NCI-H146 treated with DMSO at 0.1 percent for 48 hours (cell line): ENCODE results near the gene ZNF214.

ENCODE experiments used
- DNase-seq: peaks from one replicate; lab custom pipeline; 2025; ENCODE audit not compliant: unreplicated experiment; lab: John Stamatoyannopoulos, UW

ZNF214 gene

DNA sequence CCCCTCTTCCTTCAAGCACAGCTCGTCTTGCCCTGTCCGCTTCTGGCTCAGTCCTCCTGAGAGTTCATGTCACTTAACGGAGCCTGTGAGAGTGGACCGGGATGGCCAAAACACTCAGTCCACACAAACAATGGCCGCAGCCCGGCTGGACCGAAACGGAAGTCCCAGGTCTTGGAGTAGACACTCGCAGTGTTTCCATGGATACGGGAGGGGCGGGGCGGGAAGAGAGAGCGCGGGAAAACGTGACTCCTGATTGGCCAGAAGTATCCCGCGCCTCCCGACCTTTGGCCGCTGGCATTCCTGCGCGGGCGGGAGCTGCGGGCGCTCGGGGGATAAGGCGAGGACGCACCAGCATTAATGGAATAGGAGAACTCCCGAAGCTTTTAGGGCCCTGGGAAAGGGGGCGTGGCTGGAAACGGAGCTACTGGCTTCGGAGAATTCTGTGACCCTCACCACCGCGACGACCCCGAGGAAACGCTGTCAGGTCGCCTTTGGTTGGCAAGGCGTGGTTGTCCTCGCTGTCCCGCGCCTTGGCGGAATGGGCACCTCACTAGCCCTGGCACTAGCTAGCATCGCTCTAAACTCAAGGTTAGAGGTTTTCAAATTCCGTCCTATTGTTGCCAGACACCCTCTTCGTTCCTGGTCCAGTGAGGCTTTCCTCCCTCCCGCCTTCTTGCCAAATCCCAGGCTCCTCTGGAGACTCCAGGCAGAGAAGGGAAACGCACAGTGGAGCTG lies at the start of gene ZNF214, which contains the start of gene NLRP14:
TSS of gene ZNF214 (minus strand) at position 164 of the 735 bp plus-strand sequence. CDS start 17,511 bp downstream, outside the sequence.
TSS of gene NLRP14 (plus strand) at position 297 of the 735 bp plus-strand sequence. CDS start 18,108 bp downstream, outside the sequence.
- peak; percentile 75 for DNase-seq

DNA sequence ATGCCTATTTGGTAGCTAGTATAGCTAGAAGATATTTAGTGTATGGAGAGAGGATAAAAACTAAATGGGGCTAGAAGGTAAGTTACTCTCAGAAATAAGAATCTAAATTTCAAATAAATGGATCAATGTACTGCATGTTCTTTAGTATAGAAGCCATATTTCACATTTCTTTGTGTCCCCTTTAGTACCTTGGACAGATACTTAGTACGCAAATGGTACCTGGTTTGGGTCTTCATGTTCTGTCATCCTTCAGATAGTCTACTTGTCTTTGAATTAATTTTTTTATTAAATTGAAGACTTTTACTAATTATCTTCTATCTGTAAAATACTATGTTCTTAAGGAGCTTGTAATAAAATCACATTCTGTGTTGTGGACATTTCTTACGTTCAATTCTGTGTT lies 42.4 kb upstream of the ZNF214 start:
- DNase-seq: no peak

DNA sequence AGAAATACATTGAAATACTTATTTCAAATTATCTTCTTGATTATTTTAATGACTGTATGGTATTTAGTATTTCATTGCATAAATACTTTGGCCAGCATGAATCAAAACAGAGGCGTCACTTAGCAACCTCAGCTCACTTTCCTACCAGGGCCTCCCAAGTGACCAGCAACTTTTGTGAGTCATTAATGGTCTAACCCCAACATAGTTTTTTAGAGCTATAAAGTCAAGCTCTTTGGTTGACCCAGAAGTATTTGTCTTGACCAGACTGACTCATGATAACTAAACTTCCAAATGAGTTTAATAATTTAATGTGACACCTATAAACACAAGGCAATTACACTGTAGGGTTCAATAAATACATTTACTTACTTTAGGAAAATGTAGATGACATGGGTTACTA lies 40.7 kb upstream of the ZNF214 start:
- no peak for DNase-seq

DNA sequence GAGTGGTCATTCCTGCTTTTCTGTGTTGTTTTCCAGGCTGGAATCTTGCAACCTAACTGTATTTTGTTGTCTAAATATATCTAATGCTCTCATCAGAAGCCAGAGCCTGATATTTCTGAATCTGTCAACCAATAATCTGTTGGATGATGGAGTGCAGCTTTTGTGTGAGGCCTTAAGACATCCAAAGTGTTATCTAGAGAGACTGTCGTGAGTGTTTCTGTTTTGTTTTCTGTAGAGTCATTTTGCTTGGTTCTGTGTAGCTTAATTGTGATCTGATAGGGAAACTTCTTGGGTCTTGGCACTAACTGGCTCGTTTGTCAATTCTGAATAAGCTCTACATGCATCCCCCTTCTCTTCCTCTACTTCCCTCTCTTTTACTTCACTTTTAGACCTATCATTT lies 37.5 kb upstream of the ZNF214 start:
- DNase-seq: no peak

DNA sequence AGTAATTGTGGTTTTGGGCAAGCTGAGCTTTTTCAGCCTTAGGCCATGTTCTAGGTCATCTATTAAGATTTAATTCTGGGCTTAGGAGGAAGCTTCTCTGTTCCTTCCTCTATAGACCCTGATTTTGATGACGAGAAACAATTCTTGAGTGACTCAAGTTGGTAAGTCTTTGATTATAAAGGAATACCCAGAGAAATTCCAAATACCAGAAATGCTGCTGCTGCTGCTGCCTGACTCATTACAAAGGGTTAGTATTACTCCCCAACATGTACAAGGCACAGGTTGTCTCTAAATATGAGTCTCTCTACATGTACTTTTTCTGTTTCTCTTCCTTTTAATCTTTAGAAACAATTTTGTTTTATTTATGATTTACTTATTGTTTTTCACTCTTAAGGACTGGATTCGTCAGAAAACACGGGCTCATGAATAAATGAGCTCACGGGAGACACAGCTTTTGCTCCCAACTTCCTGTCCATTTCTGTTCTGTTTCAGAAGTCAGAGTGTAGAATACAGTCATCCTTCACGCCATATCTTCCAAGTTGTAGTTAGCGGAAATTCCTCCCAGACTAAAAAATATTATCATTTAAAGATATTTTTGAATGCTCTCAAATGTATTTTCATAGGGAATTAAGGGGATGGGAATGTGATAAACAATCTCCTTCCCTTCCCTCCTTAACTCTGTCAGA lies 36.8 kb upstream of the ZNF214 start:
- no peak for DNase-seq

DNA sequence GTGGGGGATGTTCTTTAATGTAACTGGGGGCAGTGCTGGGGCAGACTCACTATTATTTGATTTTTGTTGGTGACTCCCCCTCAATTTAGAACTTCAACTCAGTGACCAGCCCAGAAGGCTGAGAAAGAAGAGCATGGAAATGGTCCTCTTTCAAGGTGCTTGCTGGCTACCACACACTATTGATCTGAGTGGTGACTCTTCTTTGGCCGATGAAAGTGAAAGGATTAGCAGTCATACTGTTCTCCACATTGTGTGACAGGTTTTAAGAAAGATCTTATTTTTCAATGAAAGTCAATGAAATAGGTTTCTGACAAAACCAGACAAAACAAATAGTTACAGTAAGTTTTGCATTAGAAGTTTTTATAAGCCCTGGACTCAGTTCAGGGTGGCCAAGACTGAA lies 30.0 kb upstream of the ZNF214 start:
- DNase-seq: no peak

DNA sequence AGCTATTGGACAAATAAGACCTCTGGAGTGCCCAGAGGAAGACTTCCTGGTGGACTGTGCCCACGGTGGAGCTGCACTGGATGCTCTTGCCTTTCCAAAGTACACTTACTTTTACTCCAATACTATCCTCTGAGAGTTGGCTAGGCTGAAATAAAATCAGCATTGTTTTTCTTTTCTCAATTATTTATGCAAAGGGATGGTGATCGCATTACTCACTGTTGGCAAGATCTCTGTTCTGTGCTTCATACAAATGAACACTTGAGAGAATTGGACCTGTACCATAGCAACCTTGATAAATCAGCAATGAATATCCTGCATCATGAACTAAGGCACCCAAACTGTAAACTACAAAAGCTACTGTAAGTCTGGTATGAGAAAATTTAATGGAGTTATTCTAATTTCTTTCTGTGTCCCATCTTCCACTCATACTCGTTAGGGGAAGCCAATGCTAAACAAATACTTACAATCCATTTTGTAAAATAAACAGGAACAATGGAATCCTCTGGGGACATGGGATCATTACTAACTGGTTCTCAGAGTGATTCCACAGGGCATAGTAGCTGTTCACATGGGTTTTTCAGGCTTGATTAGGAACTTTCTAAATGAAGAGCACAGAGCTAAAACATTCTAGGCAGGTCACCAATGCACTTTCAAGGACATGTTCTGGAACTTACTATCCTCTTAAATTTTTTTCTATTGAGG lies 26.5 kb upstream of the ZNF214 start:
- DNase-seq: no peak

DNA sequence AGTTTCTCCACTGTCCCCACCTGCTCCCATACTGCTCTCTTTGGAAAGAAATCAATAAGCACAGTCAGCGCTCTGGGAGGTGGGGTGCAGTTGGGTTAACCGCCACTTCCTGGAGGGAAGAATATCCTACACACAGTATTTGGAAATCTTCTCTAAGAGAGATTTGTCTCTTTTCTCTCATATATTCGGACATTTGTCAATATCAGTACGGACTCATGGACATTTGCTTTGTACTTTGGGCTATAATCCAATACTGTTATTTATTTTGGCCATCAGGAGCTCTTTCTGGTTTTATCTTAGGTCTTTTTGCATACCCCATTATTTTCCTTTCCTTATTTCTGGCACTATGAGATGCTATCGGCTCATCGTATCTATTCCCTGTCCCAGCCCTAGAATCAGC lies 13.9 kb upstream of the ZNF214 start:
- DNase-seq: no peak

DNA sequence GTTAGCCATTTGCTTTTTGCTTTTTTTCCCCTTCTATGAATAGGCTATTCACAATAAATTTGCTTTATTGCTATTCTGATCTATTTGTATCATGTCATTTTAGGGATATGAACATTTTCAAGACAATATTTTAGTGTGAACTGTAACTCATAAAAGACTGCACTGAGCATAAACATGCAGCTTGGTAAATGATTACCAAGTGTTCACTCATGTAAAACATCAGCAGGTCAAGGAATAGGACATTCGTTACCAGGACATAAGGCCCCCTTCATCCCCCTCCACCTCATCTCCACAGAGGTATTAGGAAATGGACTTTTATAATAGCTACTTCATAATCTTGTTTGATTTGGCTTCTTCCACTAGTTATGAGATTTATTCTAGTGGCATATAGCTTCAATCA lies 12.5 kb upstream of the ZNF214 start:
- no peak for DNase-seq

DNA sequence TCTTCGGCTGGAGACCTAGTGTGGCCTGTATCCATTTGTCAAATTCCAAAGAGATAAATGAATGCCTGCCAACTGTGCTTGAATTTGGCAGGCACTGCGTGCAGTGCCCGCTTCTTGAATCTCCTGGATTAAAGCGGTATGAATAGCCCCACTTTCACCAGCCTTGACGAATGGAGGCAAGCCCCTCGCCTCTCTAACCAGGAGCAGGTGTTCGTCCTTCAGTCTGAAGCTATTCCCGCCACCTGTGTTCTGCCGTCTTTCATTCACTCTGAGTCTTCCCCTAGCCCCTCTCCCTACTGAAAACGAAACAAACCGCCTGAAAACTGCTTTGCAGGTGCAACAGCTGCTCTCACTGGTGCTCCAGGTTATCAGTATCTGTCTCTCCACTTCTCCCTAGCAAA lies 11.3 kb upstream of the ZNF214 start:
- no peak for DNase-seq

DNA sequence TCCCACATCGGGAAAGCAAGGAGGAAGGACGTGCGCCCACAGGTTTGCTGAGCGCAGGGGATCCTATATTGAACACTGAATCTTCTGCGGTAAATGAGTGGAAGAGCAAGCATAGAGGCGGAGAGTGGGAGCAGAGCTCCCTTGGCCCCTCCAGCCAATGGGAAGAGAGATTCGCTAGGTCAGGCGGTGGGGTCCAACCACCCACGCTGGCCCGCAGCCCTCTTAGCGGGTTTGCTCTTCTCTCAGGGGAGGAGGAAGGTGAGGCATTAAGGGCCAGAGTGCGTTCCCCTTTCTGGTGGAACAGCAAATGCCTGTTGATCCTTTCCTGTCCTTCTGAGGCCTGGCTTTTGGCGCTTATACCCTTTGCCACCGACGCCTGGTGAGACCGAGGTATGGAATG lies 10.7 kb upstream of the ZNF214 start:
- no peak for DNase-seq

DNA sequence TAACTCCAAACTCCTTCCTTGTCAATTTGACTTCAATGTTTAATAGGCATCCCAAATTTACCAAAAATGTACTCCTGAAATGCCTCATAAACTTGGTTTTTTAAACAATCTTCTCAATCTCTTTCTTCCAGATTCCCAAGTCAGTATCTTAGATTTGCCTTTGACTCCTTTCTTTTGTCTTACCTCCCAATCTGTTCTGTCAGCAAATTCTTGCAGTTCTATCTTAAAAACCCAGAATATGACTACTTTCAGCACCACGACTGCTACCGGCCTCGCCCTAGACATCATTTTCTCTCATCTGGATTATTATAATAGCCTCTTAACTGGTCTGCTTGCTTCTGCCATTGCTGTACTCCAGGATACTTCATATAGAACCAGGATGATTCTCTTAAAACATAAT lies 8.0 kb upstream of the ZNF214 start:
- no peak for DNase-seq

DNA sequence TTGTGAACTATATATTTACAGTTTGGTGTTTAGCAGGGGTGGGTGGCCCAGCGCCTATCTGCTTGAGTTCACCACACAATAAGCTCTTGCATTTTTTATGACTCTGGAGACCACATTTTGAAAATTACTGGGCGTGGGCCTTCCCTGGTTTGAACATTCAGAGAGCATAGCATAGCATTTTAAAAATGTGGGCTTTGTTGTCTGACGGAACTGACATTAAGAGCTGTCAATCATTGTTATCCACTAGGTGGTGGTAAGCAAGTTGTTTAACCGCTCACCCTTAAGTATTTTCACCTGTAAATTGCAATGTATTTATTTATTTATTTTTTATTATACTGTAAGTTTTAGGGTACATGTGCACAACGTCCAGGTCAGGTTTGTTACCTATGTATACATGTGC lies 1.2 kb upstream of the ZNF214 start:
- DNase-seq: no peak

DNA sequence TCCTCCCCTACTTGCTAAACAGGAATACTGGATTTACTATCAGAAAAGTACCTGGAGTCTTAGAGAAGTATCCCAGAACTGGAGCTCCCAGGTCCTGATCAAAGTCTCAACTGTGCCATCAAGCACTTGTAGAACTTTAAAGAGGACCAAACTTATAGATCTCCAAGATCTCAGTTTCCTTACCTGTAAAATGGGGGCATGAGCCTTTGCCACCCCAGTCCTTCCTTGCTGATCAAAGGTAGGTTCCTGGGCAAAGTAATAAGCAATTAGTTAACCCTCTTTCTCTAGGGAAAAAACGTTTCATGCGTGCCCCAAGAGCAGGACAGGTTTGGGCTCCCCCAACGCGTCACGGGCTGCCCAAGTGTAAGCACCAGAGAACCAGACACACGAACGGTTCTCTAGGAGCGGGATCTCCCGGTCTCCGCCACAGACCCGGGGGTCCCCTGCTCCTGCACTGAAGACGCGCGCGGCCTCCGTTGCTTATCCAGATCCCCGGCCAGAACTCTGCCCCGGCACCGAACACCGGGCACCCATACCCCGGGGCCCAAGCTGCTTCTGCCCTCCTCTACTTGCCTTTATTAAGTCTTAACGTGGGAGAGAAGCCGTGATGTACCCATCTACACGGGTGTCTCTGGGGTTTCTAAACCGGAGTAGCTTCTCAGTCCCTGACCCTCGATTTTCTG lies 505 bp downstream of the ZNF214 start:
- DNase-seq: no peak

DNA sequence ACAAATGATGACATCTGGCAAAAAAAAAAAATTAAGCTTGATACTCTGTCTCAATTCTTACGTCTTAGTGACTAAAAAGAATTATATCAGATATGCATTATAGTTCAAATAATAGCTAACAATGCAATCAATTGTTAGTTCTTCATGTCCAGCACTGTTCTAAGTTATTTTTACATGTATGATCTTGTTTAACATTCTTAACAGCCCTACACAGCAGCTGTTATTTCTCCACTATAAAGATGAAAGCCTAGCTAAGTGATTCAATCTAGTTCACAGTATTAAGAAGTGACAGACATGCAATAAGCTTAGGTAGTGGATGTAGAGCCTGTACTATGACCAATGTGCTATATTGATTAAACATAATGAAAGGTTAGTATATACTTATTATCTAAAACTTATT lies 4.1 kb downstream of the ZNF214 start:
- no peak for DNase-seq

DNA sequence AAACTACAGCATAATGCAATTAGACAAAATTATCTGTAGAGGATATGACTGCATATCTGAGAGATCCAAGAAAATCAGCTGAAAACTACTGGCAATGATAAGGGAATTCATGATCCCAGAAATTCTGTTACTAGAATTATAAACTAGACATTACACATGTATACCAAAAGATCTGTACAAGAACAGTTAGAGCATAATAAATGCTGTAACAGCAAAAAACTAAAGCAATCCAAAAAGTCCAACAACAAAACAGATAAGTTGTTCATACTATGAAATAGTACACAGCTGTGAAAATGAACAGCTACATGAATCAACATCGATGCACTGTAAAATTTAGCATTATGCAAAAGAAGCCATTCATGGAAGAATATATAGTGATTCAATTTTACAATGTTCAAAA lies 6.0 kb downstream of the ZNF214 start:
- DNase-seq: no peak

DNA sequence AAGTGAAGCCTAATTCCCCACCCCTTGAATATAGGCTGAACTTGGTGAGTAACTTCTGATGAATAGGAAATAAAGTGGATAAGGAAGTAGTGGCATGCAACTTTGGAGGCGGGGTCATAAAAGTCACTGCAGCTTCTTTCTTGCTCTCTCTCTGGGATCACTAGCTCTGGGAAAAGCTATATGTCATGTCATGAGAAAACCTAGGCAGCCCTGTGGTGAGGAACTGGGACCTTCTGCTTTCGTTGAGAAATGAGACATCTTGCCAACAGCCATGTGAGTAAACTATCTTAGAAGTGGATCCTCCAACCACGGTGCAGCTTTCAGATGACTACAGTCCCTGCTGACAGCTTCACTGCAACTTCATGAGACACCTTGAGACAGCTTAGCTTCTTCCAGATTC lies 15.7 kb downstream of the ZNF214 start:
- DNase-seq: no peak

DNA sequence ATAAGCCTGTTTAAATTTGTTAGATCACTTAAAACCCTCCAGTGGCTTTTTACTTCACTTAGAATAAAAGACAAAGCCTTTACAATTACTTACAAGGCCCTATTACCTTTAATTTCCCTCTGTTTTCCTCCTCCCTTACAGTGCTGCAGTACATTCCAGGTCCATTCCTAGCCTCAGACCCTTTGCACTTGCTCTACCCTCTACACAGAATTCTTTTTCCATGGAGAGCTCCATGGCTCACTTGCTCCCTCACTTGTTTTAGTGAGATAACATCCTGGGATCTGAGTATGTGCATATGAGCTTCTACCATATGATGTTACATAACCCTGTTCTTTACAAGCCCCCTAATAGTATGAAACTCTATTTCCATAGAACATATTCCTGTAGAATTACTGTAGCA lies 24.4 kb downstream of the ZNF214 start:
- no peak for DNase-seq

DNA sequence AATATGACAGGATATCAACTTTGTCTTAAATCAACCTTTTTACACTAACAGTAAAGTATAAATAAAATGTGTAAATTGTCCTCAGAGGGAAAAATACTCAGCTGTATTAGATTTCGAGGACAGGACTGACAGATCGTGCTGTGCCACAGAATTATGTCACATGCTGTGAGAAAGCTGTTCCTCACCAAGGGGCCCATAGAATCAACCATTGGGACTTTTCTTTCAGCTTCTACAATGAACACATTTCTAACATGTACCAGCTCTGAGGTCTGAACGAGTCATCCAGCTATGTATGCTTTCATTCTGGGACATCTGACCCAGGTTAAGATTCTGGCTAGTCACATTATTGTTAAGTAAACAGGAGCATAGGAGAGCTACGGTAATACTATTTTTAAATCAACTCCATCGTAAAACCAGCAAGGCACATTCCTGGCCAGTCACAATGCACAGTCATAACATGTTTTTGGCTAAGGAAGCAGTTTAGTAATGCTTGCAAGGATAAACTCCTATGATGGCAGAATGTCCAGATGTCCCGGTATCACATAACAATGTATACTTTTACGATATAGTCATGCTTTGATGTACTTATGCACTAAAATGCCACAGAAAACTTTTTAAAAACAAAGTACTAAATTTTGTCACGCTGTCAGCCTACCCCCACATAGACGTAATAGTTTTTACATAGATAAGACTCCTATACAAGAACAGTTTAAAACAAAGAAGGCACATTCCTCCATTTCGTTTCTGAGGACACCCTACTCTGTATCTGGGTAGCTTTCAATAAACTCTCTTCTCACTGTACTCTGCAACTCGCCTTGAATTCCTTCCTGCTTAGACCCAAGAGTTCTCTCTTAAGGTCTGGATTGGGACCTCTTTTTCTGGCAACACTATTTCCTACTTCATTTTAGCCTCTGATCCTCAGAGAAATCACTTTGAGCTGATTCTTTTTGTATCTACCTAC lies 27.4 kb downstream of the ZNF214 start:
- no peak for DNase-seq

DNA sequence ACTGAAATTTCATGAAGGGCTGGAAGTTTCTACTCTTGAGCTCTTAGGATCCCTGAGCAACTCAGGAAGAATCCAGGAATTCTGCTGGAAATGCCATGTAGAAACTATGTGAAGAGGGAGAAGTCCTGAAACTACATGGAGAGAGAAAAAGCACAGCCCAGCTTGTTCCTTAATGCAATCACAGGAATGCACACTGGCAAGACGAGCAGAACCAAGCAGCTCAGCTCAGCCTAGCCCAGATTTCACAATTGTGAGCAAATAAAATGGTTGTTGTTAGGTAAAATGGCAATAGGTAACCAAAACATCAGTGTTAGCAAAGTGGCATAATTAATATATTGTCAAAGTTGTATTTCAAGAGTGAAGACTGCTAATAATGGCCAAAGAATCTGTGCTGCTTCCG lies 28.1 kb downstream of the ZNF214 start:
- no peak for DNase-seq
